ENCODE measurements around the gene MNS1. TPM values are rescaled to one million over a fixed set of nuclear protein-coding genes. Genes with fewer than 3 reads are reported as not detected.

Gene MNS1
- total RNA-seq, 1 donor from 2014 or later = not detected

GRCh38 chr15:56468401-56468800, 3.5 kb upstream of the MNS1 start:
- no peak for TF ChIP-seq CTCF (IDR thresholded peaks at IDR 0.05; ENCODE audit: partially characterized antibody, unreplicated experiment)
- Mint-ChIP-seq H3K36me3 (ENCODE audit: unreplicated experiment) (no peaks in the 10 kb centered on the region), H3K9me3 (ENCODE audit: unreplicated experiment) (no peaks in the 10 kb centered on the region), H3K4me1 (ENCODE audit: low read depth, unreplicated experiment) (peaks cover 6% of the 10 kb centered on the region), H3K27me3 (ENCODE audit: unreplicated experiment) (peaks cover 2% of the 10 kb centered on the region), H3K27ac (ENCODE audit: unreplicated experiment) (no peak overlapping the region), H3K4me3 (ENCODE audit: unreplicated experiment) (no peak overlapping the region)
- no peak for DNase-seq

- no peak for DNase-seq
- no peaks in the 10 kb centered on the region for H3K36me3 Mint-ChIP-seq (ENCODE audit: unreplicated experiment)
- no peak overlapping the region for H3K27ac Mint-ChIP-seq (ENCODE audit: unreplicated experiment)
- TF ChIP-seq CTCF (IDR thresholded peaks at IDR 0.05; ENCODE audit: partially characterized antibody, unreplicated experiment) = no peak
- peaks cover 6% of the 10 kb centered on the region for H3K4me1 Mint-ChIP-seq (ENCODE audit: low read depth, unreplicated experiment)
- H3K9me3 Mint-ChIP-seq (ENCODE audit: unreplicated experiment) = no peaks in the 10 kb centered on the region
- H3K4me3 Mint-ChIP-seq (ENCODE audit: unreplicated experiment) = no peak overlapping the region
- peaks cover 2% of the 10 kb centered on the region for H3K27me3 Mint-ChIP-seq (ENCODE audit: unreplicated experiment)
Observed at GRCh38 chr15:56467616-56468015, 2.7 kb upstream of the MNS1 start.

- Mint-ChIP-seq H3K4me1 (ENCODE audit: low read depth, unreplicated experiment) (peaks cover 2% of the 10 kb centered on the region), H3K36me3 (ENCODE audit: unreplicated experiment) (no peaks in the 10 kb centered on the region), H3K27me3 (ENCODE audit: unreplicated experiment) (no peaks in the 10 kb centered on the region), H3K9me3 (ENCODE audit: unreplicated experiment) (no peaks in the 10 kb centered on the region), H3K4me3 (ENCODE audit: unreplicated experiment) (no peak overlapping the region), H3K27ac (ENCODE audit: unreplicated experiment) (no peak overlapping the region)
- no peak for TF ChIP-seq CTCF (IDR thresholded peaks at IDR 0.05; ENCODE audit: partially characterized antibody, unreplicated experiment)
- no peak for DNase-seq
Observed at GRCh38 chr15:56460947-56461346, 4.0 kb downstream of the MNS1 start.

GRCh38 chr15:56460071-56460470, 4.9 kb downstream of the MNS1 start:
- peaks cover 3% of the 10 kb centered on the region for H3K4me1 Mint-ChIP-seq (ENCODE audit: low read depth, unreplicated experiment)
- H3K36me3 Mint-ChIP-seq (ENCODE audit: unreplicated experiment) = no peaks in the 10 kb centered on the region
- H3K27me3 Mint-ChIP-seq (ENCODE audit: unreplicated experiment) = no peaks in the 10 kb centered on the region

GRCh38 chr15:56459096-56459495, 5.8 kb downstream of the MNS1 start:
- Mint-ChIP-seq H3K27ac (ENCODE audit: unreplicated experiment) (no peak overlapping the region), H3K27me3 (ENCODE audit: unreplicated experiment) (no peaks in the 10 kb centered on the region)

More at GRCh38 chr15:56460071-56460470, 4.9 kb downstream of the MNS1 start:
- DNase-seq = no peak
- TF ChIP-seq CTCF (IDR thresholded peaks at IDR 0.05; ENCODE audit: partially characterized antibody, unreplicated experiment) = no peak
- no peaks in the 10 kb centered on the region for H3K9me3 Mint-ChIP-seq (ENCODE audit: unreplicated experiment)
- no peak overlapping the region for H3K27ac Mint-ChIP-seq (ENCODE audit: unreplicated experiment)
- H3K4me3 Mint-ChIP-seq (ENCODE audit: unreplicated experiment) = no peak overlapping the region

More at GRCh38 chr15:56459096-56459495, 5.8 kb downstream of the MNS1 start:
- no peak for TF ChIP-seq CTCF (IDR thresholded peaks at IDR 0.05; ENCODE audit: partially characterized antibody, unreplicated experiment)
- Mint-ChIP-seq H3K36me3 (ENCODE audit: unreplicated experiment) (no peaks in the 10 kb centered on the region), H3K4me3 (ENCODE audit: unreplicated experiment) (no peak overlapping the region), H3K9me3 (ENCODE audit: unreplicated experiment) (no peaks in the 10 kb centered on the region), H3K4me1 (ENCODE audit: low read depth, unreplicated experiment) (peaks cover 8% of the 10 kb centered on the region)
- DNase-seq = no peak
